Endodermal cell (in vitro differentiated cells): ENCODE data around the gene PHYKPL. TPM values are rescaled to one million over a fixed set of nuclear protein-coding genes. Genes with fewer than 3 reads are reported as not detected.
"Not testable (repeated sequence)": the region's sequence is repeated elsewhere in the genome, so short reads cannot be mapped to it uniquely, and the experiment has no call there.

Source experiments
- DNase-seq: peaks from one replicate; pipeline ENCODE4 v3.0.0-alpha.2; 2017
- H3K27ac ChIP-seq: 2 replicates; pipeline ENCODE4 v1.5.1; 2013; ENCODE audit warnings: mild to moderate bottlenecking, low read depth, low read length, moderate library complexity
- H3K27me3 ChIP-seq: 2 replicates; pipeline ENCODE4 v1.6.1; 2013; ENCODE audit warnings: mild to moderate bottlenecking, low read length, moderate library complexity; ENCODE audit not compliant: insufficient read depth, control insufficient read depth, poor library complexity, severe bottlenecking
- H3K36me3 ChIP-seq: 2 replicates; pipeline ENCODE4 v1.7.0; 2013; ENCODE audit warnings: mild to moderate bottlenecking, low read length, moderate library complexity; ENCODE audit not compliant: control insufficient read depth, insufficient read depth
- H3K4me1 ChIP-seq: one replicate; pipeline ENCODE4 v1.7.0; 2013; ENCODE audit warnings: low read length; ENCODE audit not compliant: control insufficient read depth, insufficient read depth
- H3K4me3 ChIP-seq: 2 replicates; pipeline ENCODE4 v1.5.1; 2013; ENCODE audit warnings: mild to moderate bottlenecking, low read length, moderate library complexity
- H3K9ac ChIP-seq: 2 replicates; pipeline ENCODE4 v1.6.1; 2013; ENCODE audit warnings: mild to moderate bottlenecking, low read length, moderate library complexity; ENCODE audit not compliant: poor library complexity, severe bottlenecking; ENCODE audit errors: extremely low read depth
- H3K9me3 ChIP-seq: 2 replicates; pipeline ENCODE4 v1.6.1; 2013; ENCODE audit warnings: mild to moderate bottlenecking, low read length, moderate library complexity; ENCODE audit not compliant: control insufficient read depth
- H3K27ac Mint-ChIP-seq: 2 replicates; pipeline ENCODE4 v1.8.0; 2020; ENCODE audit warnings: mixed read lengths
- H3K27me3 Mint-ChIP-seq: 2 replicates; pipeline ENCODE4 v1.8.0; 2021; ENCODE audit warnings: mild to moderate bottlenecking, mixed read lengths; ENCODE audit not compliant: insufficient read depth
- H3K36me3 Mint-ChIP-seq: 2 replicates; pipeline ENCODE4 v1.8.0; 2020; ENCODE audit warnings: low read depth, mixed read lengths
- H3K4me1 Mint-ChIP-seq: 2 replicates; pipeline ENCODE4 v1.8.0; 2020; ENCODE audit warnings: mixed read lengths
- H3K4me3 Mint-ChIP-seq: 2 replicates; pipeline ENCODE4 v1.8.0; 2020; ENCODE audit warnings: mild to moderate bottlenecking, moderate library complexity, mixed read lengths
- H3K9me3 Mint-ChIP-seq: 2 replicates; pipeline ENCODE4 v1.8.0; 2020; ENCODE audit warnings: mild to moderate bottlenecking, mixed read lengths
- CTCF ChIP-seq: fragments of 200-600 bp; sonication (generic); conservative IDR thresholded peaks from 2 replicates; pipeline ENCODE4 v1.5.0; 2021; ENCODE audit warnings: antibody characterized with exemption, mild to moderate bottlenecking
- WGBS, 2 experiments: methylation state at CpG; one replicate each; pipeline versions ENCODE4 v1.1.5 to v1.1.7; 2013; ENCODE audit warnings: missing lambda C conversion rate in 2 of 2, mixed read lengths in 1 of 2; ENCODE audit not compliant: insufficient coverage in 1 of 2, insufficient read length in 1 of 2; 5-methylcytosine and 5-hydroxymethylcytosine counted together
- total RNA-seq, 2 donors: library from RNA; stranded (reverse); fragmentation: NEBNext Ultra II Directional in 1 of 2; extraction: Animal tissue kit (Norgen Biotek cat#: 25700) in 1 of 2; gene quantifications; 2 replicates in 1 of 2; 3 replicates in 1 of 2; pipeline ENCODE4 v1.2.1, GENCODE V29; 2021

PHYKPL gene
- total RNA-seq, 2 donors from 2014 or later: 59.9 to 82.5 TPM

DNA sequence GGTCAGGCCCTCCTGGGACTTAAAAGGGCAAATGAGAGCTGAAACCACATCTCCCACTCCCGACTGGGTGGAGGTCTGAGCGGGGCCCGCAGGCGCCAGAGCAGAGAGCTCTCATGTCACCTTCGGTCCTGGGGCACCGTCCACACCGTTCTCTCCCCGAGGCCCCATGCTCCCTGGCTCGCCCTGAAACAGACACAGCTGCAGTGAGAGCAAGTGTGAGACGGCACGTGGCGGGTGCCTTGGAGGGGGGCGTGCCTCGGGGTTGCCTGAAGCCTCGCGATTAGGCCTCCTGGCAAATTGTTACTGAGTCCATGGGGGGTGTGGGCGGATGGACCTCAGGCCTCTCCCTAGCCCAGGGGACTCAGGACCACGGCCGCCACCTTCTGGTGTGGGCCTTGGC is 24.1 kb upstream of the PHYKPL start:
- Histone ChIP-seq H3K4me1 (no peaks in the 10 kb centered on the region), H3K36me3 (no peaks in the 10 kb centered on the region), H3K4me3 (no peak overlapping the region), H3K9ac (no peak overlapping the region), H3K27me3 (no peaks in the 10 kb centered on the region), H3K9me3 (no peaks in the 10 kb centered on the region), H3K27ac (no peak overlapping the region)
- H3K27me3 Mint-ChIP-seq: peaks cover 3% of the 10 kb centered on the region
- no peak for TF ChIP-seq CTCF
- WGBS, 2 experiments: 89% methylated on average over 15 to 19 of the region's 19 CpGs
- no peak overlapping the region for H3K27ac Mint-ChIP-seq
- no peak overlapping the region for H3K4me3 Mint-ChIP-seq
- no peaks in the 10 kb centered on the region for H3K4me1 Mint-ChIP-seq
- no peak for DNase-seq
- peaks cover 13% of the 10 kb centered on the region for H3K36me3 Mint-ChIP-seq
- no peaks in the 10 kb centered on the region for H3K9me3 Mint-ChIP-seq

GRCh38 chr5:178253632-178254031 is 21.0 kb upstream of the PHYKPL start:
- not testable (repeated sequence) for H3K4me3 ChIP-seq, H3K4me1 ChIP-seq, H3K27me3 Mint-ChIP-seq, H3K36me3 ChIP-seq, H3K27ac Mint-ChIP-seq, H3K4me1 Mint-ChIP-seq, H3K9ac ChIP-seq, H3K4me3 Mint-ChIP-seq, H3K9me3 Mint-ChIP-seq, H3K27ac ChIP-seq, H3K9me3 ChIP-seq, H3K36me3 Mint-ChIP-seq, H3K27me3 ChIP-seq, DNase-seq
- WGBS, 2 experiments: 88% methylated on average over 17 to 18 of the region's 18 CpGs

GRCh38 chr5:178252258-178252657 is 19.7 kb upstream of the PHYKPL start:
- TF ChIP-seq CTCF: no peak
- Histone ChIP-seq H3K9me3 (no peaks in the 10 kb centered on the region), H3K27me3 (no peaks in the 10 kb centered on the region), H3K27ac (no peak overlapping the region), H3K4me1 (no peaks in the 10 kb centered on the region), H3K36me3 (no peaks in the 10 kb centered on the region), H3K4me3 (no peak overlapping the region), H3K9ac (no peak overlapping the region)
- Mint-ChIP-seq H3K4me3 (no peak overlapping the region), H3K36me3 (peaks cover 6% of the 10 kb centered on the region), H3K4me1 (peaks cover 2% of the 10 kb centered on the region), H3K9me3 (no peaks in the 10 kb centered on the region), H3K27ac (no peak overlapping the region), H3K27me3 (peaks cover 2% of the 10 kb centered on the region)
- no peak for DNase-seq
- 80 to 98% methylated on average over 5 to 8 of the region's 8 CpGs for WGBS, 2 experiments

DNA sequence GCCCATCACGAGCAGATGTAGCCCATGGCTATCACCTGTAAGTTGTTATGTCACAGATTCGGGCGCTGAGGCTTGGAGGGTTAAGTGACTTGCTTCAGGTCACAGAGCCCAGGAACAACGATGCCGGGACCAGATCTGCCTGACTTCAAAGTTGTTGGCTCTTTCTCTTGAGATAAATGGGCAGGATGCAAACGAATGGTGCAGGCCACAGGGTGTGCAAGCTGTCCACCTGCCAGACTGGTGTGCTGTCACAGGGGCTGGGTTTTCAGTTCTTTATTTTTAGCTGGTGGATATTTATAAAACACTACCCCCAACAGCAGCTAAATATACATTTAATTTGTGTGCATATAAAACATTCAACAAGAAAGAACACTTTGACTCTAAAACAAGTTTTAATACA is 17.7 kb upstream of the PHYKPL start:
- H3K27me3 ChIP-seq: no peaks in the 10 kb centered on the region
- Mint-ChIP-seq H3K4me1 (peaks cover 5% of the 10 kb centered on the region), H3K27me3 (peaks cover 2% of the 10 kb centered on the region), H3K27ac (no peak overlapping the region), H3K4me3 (no peak overlapping the region), H3K36me3 (peaks cover 6% of the 10 kb centered on the region), H3K9me3 (no peaks in the 10 kb centered on the region)
- H3K4me3 ChIP-seq: no peak overlapping the region
- H3K9me3 ChIP-seq: no peaks in the 10 kb centered on the region
- H3K9ac ChIP-seq: no peak overlapping the region
- 89 to 92% methylated on average over 4 to 6 of the region's 6 CpGs for WGBS, 2 experiments
- DNase-seq: no peak
- no peak for TF ChIP-seq CTCF
- no peak overlapping the region for H3K27ac ChIP-seq
- no peaks in the 10 kb centered on the region for H3K4me1 ChIP-seq
- no peaks in the 10 kb centered on the region for H3K36me3 ChIP-seq
